HG03095 (cell line): ENCODE data around the gene OCLN.
A peak's percentile ranks its signal among the peaks of the same experiment; 100 is the strongest.
"Not testable (repeated sequence)": the region's sequence is repeated elsewhere in the genome, so short reads cannot be mapped to it uniquely, and the experiment has no call there.

Experiments
- ATAC-seq: cut with Tn5 transposase; IDR thresholded peaks from one replicate; pipeline ENCODE4 v1.9.1; 2021; ENCODE audit warnings: moderate library complexity; ENCODE audit not compliant: unreplicated experiment

The OCLN gene

GRCh38 chr5:69489246-69489645 lies 3.3 kb upstream of the OCLN start:
- ATAC-seq = no peak

- ATAC-seq = no peak
Measured at GRCh38 chr5:69491027-69491426, 1.6 kb upstream of the OCLN start.

GRCh38 chr5:69491838-69492390 lies 676 bp upstream of the OCLN start:
- peak; percentile 7 for ATAC-seq

GRCh38 chr5:69492923-69493395 lies 369 bp downstream of the OCLN start:
- peak; percentile 32 for ATAC-seq

- peak; percentile 36 for ATAC-seq
Measured at GRCh38 chr5:69493396-69494133, 975 bp downstream of the OCLN start.

- ATAC-seq = no peak
Measured at GRCh38 chr5:69494452-69494851, 1.9 kb downstream of the OCLN start.

- no peak for ATAC-seq
Measured at GRCh38 chr5:69497006-69497520, 4.5 kb downstream of the OCLN start.

GRCh38 chr5:69498384-69498783 lies 5.8 kb downstream of the OCLN start:
- no peak for ATAC-seq

GRCh38 chr5:69502367-69502766 lies 9.8 kb downstream of the OCLN start:
- ATAC-seq = no peak

GRCh38 chr5:69502767-69503488 lies 10.3 kb downstream of the OCLN start:
- no peak for ATAC-seq

GRCh38 chr5:69504036-69504435 lies 11.4 kb downstream of the OCLN start:
- no peak for ATAC-seq

- no peak for ATAC-seq
Measured at GRCh38 chr5:69505306-69505705, 12.7 kb downstream of the OCLN start.

- no peak for ATAC-seq
Measured at GRCh38 chr5:69509212-69509611, 16.6 kb downstream of the OCLN start.

GRCh38 chr5:69510694-69511093 lies 18.1 kb downstream of the OCLN start:
- no peak for ATAC-seq

GRCh38 chr5:69512740-69513260 lies 20.2 kb downstream of the OCLN start:
- ATAC-seq = no peak

- ATAC-seq = not testable (repeated sequence)
Measured at GRCh38 chr5:69515570-69515969, 23.0 kb downstream of the OCLN start.

- no peak for ATAC-seq
Measured at GRCh38 chr5:69516769-69517168, 24.2 kb downstream of the OCLN start.

GRCh38 chr5:69517763-69518212 lies 25.2 kb downstream of the OCLN start:
- ATAC-seq = no peak

GRCh38 chr5:69519285-69519684 lies 26.7 kb downstream of the OCLN start:
- ATAC-seq = no peak

- no peak for ATAC-seq
Measured at GRCh38 chr5:69522035-69522434, 29.4 kb downstream of the OCLN start.

GRCh38 chr5:69525490-69525889 lies 32.9 kb downstream of the OCLN start:
- no peak for ATAC-seq
